Liver (tissue), 9 donors: ENCODE measurements around the gene MPPE1. TPM values are rescaled to one million over a fixed set of nuclear protein-coding genes. Genes with fewer than 3 reads are reported as not detected.

Experiments
- DNase-seq: peaks from one replicate; pipeline ENCODE4 v3.0.0-alpha.2; 2017; ENCODE audit warnings: low spot score
- H3K27ac ChIP-seq, 2 donors: one replicate each; pipeline ENCODE4 v1.7.0; 2013; ENCODE audit warnings: inconsistent platforms in 2 of 2, low read length in 2 of 2, control low read depth in 1 of 2, low read depth in 1 of 2, mild to moderate bottlenecking in 1 of 2
- H3K27me3 ChIP-seq, 4 donors: one replicate each; pipeline versions ENCODE4 v1.6.1 to v1.7.0; 2013; ENCODE audit warnings: low read length in 3 of 4, inconsistent platforms in 1 of 4, mild to moderate bottlenecking in 1 of 4, moderate library complexity in 1 of 4; ENCODE audit not compliant: control insufficient read depth in 4 of 4, insufficient read depth in 4 of 4
- H3K36me3 ChIP-seq, 4 donors: one replicate each; pipeline versions ENCODE4 v1.6.1 to v1.7.0; 2013; ENCODE audit warnings: low read length in 3 of 4, mild to moderate bottlenecking in 3 of 4, low read depth in 1 of 4, moderate library complexity in 1 of 4; ENCODE audit not compliant: control insufficient read depth in 4 of 4, insufficient read depth in 3 of 4
- H3K4me1 ChIP-seq, 4 donors: one replicate each; pipeline versions ENCODE4 v1.6.1 to v1.7.0; 2013; ENCODE audit warnings: low read length in 3 of 4, mild to moderate bottlenecking in 3 of 4, moderate library complexity in 1 of 4; ENCODE audit not compliant: control insufficient read depth in 4 of 4, insufficient read depth in 4 of 4
- H3K4me3 ChIP-seq, 3 donors: one replicate each; pipeline versions ENCODE4 v1.6.1 to v1.7.0; 2013; ENCODE audit warnings: low read length in 3 of 3, control low read depth in 1 of 3, low read depth in 1 of 3, mild to moderate bottlenecking in 1 of 3
- H3K9ac ChIP-seq, 2 donors: one replicate each; pipeline ENCODE4 v1.7.0; 2013; ENCODE audit warnings: low read length in 2 of 2, mild to moderate bottlenecking in 2 of 2, moderate library complexity in 2 of 2, control low read depth in 1 of 2, low read depth in 1 of 2
- H3K9me3 ChIP-seq, 4 donors: one replicate each; pipeline versions ENCODE4 v1.6.1 to v1.7.0; 2013; ENCODE audit warnings: low read length in 3 of 4; ENCODE audit not compliant: control insufficient read depth in 4 of 4
- ATF3 ChIP-seq: IDR thresholded peaks from 2 replicates; pipeline ENCODE4 v1.6.1; 2016; ENCODE audit warnings: antibody characterized with exemption
- CTCF ChIP-seq: fragments of 150-350 bp; IDR thresholded peaks from 2 replicates; pipeline ENCODE4 v1.5.1; 2017; ENCODE audit warnings: improper control_type of control experiment, low read depth, low read length; ENCODE audit not compliant: missing input control
- EGR1 ChIP-seq, 2 donors: IDR thresholded peaks; 2 replicates each; pipeline ENCODE4 v1.6.1; 2016 to 2018; ENCODE audit warnings: antibody characterized with exemption in 2 of 2, low read depth in 2 of 2
- FOXA1 ChIP-seq: IDR thresholded peaks from 2 replicates; pipeline ENCODE4 v1.6.1; 2016; ENCODE audit warnings: antibody characterized with exemption
- FOXA2 ChIP-seq: IDR thresholded peaks from 2 replicates; pipeline ENCODE4 v1.6.1; 2016; ENCODE audit warnings: antibody characterized with exemption
- GABPA ChIP-seq, 2 donors: IDR thresholded peaks in 1 of 2; conservative IDR thresholded peaks in 1 of 2; 2 replicates each; pipeline ENCODE4 v1.6.1; 2016; ENCODE audit warnings: antibody characterized with exemption in 2 of 2, mild to moderate bottlenecking in 1 of 2, moderate library complexity in 1 of 2
- HNF4A ChIP-seq, 2 donors: conservative IDR thresholded peaks; 2 replicates each; pipeline ENCODE4 v1.6.1; 2016; ENCODE audit warnings: antibody characterized with exemption in 2 of 2, mild to moderate bottlenecking in 2 of 2
- HNF4G ChIP-seq: IDR thresholded peaks from 2 replicates; pipeline ENCODE4 v1.6.1; 2016; ENCODE audit warnings: antibody characterized with exemption
- JUND ChIP-seq, 2 donors: IDR thresholded peaks; 2 replicates each; pipeline ENCODE4 v1.6.1; 2016; ENCODE audit warnings: antibody characterized with exemption in 2 of 2
- MAX ChIP-seq: IDR thresholded peaks from 2 replicates; pipeline ENCODE4 v1.6.1; 2016; ENCODE audit warnings: antibody characterized with exemption
- NR2F2 ChIP-seq: IDR thresholded peaks from 2 replicates; pipeline ENCODE4 v1.6.1; 2016; ENCODE audit warnings: antibody characterized with exemption
- RAD21 ChIP-seq, 2 donors: IDR thresholded peaks; 2 replicates each; pipeline ENCODE4 v1.6.1; 2016; ENCODE audit warnings: antibody characterized with exemption in 2 of 2, mild to moderate bottlenecking in 2 of 2
- REST ChIP-seq: IDR thresholded peaks from 2 replicates; pipeline ENCODE4 v1.6.1; 2016; ENCODE audit warnings: antibody characterized with exemption, mild to moderate bottlenecking
- SP1 ChIP-seq: IDR thresholded peaks from 2 replicates; pipeline ENCODE4 v1.6.1; 2018; ENCODE audit warnings: antibody characterized with exemption, mild to moderate bottlenecking
- TAF1 ChIP-seq: conservative IDR thresholded peaks from 2 replicates; pipeline ENCODE4 v1.6.1; 2016; ENCODE audit warnings: antibody characterized with exemption, mild to moderate bottlenecking
- YY1 ChIP-seq: IDR thresholded peaks from 2 replicates; pipeline ENCODE4 v1.6.1; 2016; ENCODE audit warnings: antibody characterized with exemption, mild to moderate bottlenecking
- WGBS: extraction: QIAGEN DNeasy Blood & Tissue Kit; methylation state at CpG from one replicate; pipeline ENCODE4 v1.1.7; 2013; 5-methylcytosine and 5-hydroxymethylcytosine counted together
- polyA plus RNA-seq, 2 donors: library from polyadenylated mRNA; stranded (reverse) in 1 of 2; unstranded in 1 of 2; fragments of 200-250 nt in 1 of 2; fragments of >200 nt in 1 of 2; fragmentation: Nextera tagmentation in 1 of 2; extraction: Ambion mirVana in 1 of 2; gene quantifications; one replicate each; pipeline versions ENCODE4 v1.2.1 to v1.2.3, GENCODE V29; 2013 to 2015
- total RNA-seq, 2 donors: library from RNA; depleted of rRNA; stranded (reverse); fragments of >200 nt; gene quantifications; one replicate each; pipeline ENCODE4 v1.2.3, GENCODE V29; 2014
- TF ChIP-seq, protein P1 (sequence below): IDR thresholded peaks from 2 replicates; pipeline ENCODE4 v1.6.1; 2016; ENCODE audit warnings: antibody characterized with exemption
- donor health status: healthy.
- donor health status: healthy.
- donor health status: healthy.
- donor health status: healthy.
- donor health status: healthy.

The MPPE1 gene
- total and polyA plus RNA-seq, 4 donors, result 9.8 to 31.6 (median 26.1) TPM

GRCh38 chr18:11951390-11951851 is 43.3 kb upstream of the MPPE1 start:
- WGBS, result 91% methylated on average over 9 of the region's 9 CpGs
- Histone ChIP-seq H3K4me1 (peaks cover 3 to 6% (median 5%) of the 10 kb centered on the region in 4 donors), H3K27ac (no peak overlapping the region), H3K36me3 (no peaks in the 10 kb centered on the region), H3K27me3 (no peaks in the 10 kb centered on the region), H3K9ac (no peak overlapping the region), H3K9me3 (peaks cover 0 to 2% (median under 1%) of the 10 kb centered on the region in 4 donors), H3K4me3 (no peak overlapping the region)
- TF ChIP-seq HNF4G (no peak), SP1 (no peak), REST (no peak), ATF3 (no peak), RAD21 (IDR thresholded peaks at IDR 0.05) (no peak), NR2F2 (no peak), TAF1 (no peak), YY1 (no peak), EGR1 (IDR thresholded peaks at IDR 0.05; ENCODE audit: low read depth in 2 of 2) (no peak), MAX (no peak), FOXA1 (no peak), GABPA (IDR thresholded peaks at IDR 0.05 in 1 of 2, conservative IDR thresholded peaks at IDR 0.05 in 1 of 2) (no peak), CTCF (no peak), JUND (IDR thresholded peaks at IDR 0.05) (no peak)
- no peak for DNase-seq

DNA sequence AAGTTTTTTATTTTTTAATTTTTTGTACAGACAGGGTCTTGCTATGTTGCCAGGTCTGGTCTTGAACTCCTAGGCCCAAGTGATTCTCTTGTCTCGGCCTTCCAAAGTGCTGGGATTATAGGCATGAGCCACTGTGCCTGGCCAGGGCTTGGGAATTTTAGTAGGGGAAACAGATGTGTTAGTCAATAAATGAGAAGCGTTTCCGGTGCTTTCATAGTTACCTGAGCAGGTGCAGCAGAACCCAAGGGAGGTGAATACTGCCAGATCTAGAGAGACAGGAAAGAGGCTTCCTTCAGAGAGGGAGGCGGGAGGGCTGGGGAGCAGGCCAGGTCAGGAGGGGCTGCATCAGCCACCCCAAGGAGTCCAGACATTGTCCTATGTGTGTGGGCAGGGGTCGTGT is 42.7 kb upstream of the MPPE1 start:
- Histone ChIP-seq H3K27me3 (no peaks in the 10 kb centered on the region), H3K4me1 (peaks cover 3 to 10% (median 7%) of the 10 kb centered on the region in 4 donors), H3K4me3 (no peak overlapping the region), H3K36me3 (no peaks in the 10 kb centered on the region), H3K9ac (no peak overlapping the region), H3K9me3 (no peaks in the 10 kb centered on the region), H3K27ac (no peak overlapping the region)
- TF ChIP-seq YY1, result no peak
- no peak for TF ChIP-seq NR2F2
- no peak for TF ChIP-seq FOXA2
- no peak for TF ChIP-seq FOXA1
- TF ChIP-seq TAF1, result no peak
- TF ChIP-seq HNF4G, result no peak
- TF ChIP-seq JUND (IDR thresholded peaks at IDR 0.05), result no peak
- TF ChIP-seq GABPA (IDR thresholded peaks at IDR 0.05 in 1 of 2, conservative IDR thresholded peaks at IDR 0.05 in 1 of 2), result no peak
- TF ChIP-seq REST, result no peak
- no peak for TF ChIP-seq SP1
- no peak for TF ChIP-seq HNF4A (conservative IDR thresholded peaks at IDR 0.05)
- no peak for TF ChIP-seq CTCF
- TF ChIP-seq, protein P1, sequence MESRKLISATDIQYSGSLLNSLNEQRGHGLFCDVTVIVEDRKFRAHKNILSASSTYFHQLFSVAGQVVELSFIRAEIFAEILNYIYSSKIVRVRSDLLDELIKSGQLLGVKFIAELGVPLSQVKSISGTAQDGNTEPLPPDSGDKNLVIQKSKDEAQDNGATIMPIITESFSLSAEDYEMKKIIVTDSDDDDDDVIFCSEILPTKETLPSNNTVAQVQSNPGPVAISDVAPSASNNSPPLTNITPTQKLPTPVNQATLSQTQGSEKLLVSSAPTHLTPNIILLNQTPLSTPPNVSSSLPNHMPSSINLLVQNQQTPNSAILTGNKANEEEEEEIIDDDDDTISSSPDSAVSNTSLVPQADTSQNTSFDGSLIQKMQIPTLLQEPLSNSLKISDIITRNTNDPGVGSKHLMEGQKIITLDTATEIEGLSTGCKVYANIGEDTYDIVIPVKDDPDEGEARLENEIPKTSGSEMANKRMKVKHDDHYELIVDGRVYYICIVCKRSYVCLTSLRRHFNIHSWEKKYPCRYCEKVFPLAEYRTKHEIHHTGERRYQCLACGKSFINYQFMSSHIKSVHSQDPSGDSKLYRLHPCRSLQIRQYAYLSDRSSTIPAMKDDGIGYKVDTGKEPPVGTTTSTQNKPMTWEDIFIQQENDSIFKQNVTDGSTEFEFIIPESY, result no peak
- no peak for DNase-seq
- WGBS, result 81% methylated on average over 5 of the region's 5 CpGs
